ENCODE measurements around the gene OLFML2A.

OLFML2A gene

DNA sequence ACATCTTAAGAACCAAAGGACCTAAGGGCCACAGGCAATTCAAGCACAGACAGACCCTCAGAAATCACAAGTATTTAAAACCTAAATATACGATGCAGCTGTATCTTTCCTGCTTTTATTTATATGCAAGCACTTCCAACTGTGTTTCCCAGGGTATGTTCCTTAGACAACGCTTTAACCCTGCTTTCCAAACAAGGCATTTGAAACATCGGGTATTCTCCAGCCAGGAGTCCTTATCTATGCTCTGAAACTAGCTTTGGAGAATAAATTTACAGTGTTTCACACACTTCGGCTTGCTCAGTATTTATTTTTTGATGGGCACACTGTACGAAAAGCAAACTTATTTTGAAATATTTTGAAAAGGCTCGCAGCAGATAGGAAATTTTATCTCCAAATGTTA lies 19.3 kb upstream of the OLFML2A start:
- TF ChIP-seq ZNF239 (tag by site-specific recombination; IDR thresholded peaks at IDR 0.05) = no peak
- TF ChIP-seq, protein P1, sequence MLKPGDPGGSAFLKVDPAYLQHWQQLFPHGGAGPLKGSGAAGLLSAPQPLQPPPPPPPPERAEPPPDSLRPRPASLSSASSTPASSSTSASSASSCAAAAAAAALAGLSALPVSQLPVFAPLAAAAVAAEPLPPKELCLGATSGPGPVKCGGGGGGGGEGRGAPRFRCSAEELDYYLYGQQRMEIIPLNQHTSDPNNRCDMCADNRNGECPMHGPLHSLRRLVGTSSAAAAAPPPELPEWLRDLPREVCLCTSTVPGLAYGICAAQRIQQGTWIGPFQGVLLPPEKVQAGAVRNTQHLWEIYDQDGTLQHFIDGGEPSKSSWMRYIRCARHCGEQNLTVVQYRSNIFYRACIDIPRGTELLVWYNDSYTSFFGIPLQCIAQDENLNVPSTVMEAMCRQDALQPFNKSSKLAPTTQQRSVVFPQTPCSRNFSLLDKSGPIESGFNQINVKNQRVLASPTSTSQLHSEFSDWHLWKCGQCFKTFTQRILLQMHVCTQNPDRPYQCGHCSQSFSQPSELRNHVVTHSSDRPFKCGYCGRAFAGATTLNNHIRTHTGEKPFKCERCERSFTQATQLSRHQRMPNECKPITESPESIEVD (tag by site-specific recombination; IDR thresholded peaks at IDR 0.05) = peak; percentile 36
- no peak overlapping the region for H3K4me3 ChIP-seq (ENCODE audit: low read depth, low read length)
- H3K9me3 ChIP-seq (ENCODE audit: control insufficient read depth, insufficient read depth, low read depth, low read length) = no peaks in the 10 kb centered on the region
- H3K36me3 ChIP-seq (ENCODE audit: control insufficient read depth in 2 of 2, insufficient read depth in 1 of 2, low read length in 2 of 2) = no peaks in the 10 kb centered on the region
- H3K4me1 ChIP-seq (ENCODE audit: control insufficient read depth, insufficient read depth, low read length) = peaks cover 42% of the 10 kb centered on the region
- ChIA-PET CTCF (interaction anchor here (0.7 to 1.7 kb wide), 8 partner anchors 9 to 206 kb away, joined by 3 to 6 read pairs (median 4); partner anchors contain the start of gene WDR38), POLR2A (interaction anchor here (0.7 to 1.4 kb wide), 5 partner anchors 9 to 483 kb away, joined by 3 to 6 read pairs (median 3); partner anchors contain the start of genes HSPA5 and NR6A1)
- no peak overlapping the region for H3K27ac ChIP-seq (ENCODE audit: extremely low read depth, low read depth, low read length)

DNA sequence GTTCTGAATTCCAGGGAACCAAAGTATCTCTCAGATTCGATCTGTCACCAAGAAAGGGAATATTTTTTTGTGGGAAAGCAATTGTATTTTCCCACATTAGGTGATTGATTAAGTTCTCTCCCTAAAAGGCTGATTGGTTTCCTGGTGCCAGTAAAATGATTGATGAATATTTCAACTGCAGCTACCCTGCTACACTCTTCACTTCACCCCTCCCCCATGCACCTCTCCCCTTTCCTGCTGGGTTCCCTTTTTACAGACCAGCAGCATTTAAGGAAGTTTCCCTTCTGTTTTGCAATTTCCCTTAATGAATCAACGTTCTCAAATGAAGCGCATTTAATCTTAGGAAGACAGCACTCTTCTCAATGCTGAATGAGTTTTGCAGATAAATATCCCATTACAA lies 18.9 kb upstream of the OLFML2A start:
- ChIA-PET CTCF (interaction anchor here (0.8 to 1.8 kb wide), 6 partner anchors 9 to 141 kb away, joined by 3 to 10 read pairs (median 6); partner anchors contain the start of gene NR6A1), POLR2A (interaction anchor here (0.7 to 1.6 kb wide), 6 partner anchors 9 to 483 kb away, joined by 3 to 6 read pairs (median 4); partner anchors contain the start of genes HSPA5 and NR6A1)
- H3K4me1 ChIP-seq (ENCODE audit: control insufficient read depth, insufficient read depth, low read length) = peaks cover 40% of the 10 kb centered on the region
- no peak overlapping the region for H3K4me3 ChIP-seq (ENCODE audit: low read depth, low read length)
- no peak overlapping the region for H3K27ac ChIP-seq (ENCODE audit: extremely low read depth, low read depth, low read length)
- TF ChIP-seq ZNF571 (tag by site-specific recombination; IDR thresholded peaks at IDR 0.05) (no peak), ZNF23 (tag by site-specific recombination; IDR thresholded peaks at IDR 0.05; ENCODE audit: borderline replicate concordance) (no peak), ZNF530 (tag by site-specific recombination; IDR thresholded peaks at IDR 0.05; ENCODE audit: low read depth) (no peak), EGR2 (tag by site-specific recombination; IDR thresholded peaks at IDR 0.05; ENCODE audit: low read depth) (no peak), ZNF501 (tag by site-specific recombination; IDR thresholded peaks at IDR 0.05) (no peak), ZNF792 (tag by site-specific recombination; IDR thresholded peaks at IDR 0.05) (no peak), SETDB1 (IDR thresholded peaks at IDR 0.05; ENCODE audit: insufficient read length, low read length) (no peak), KLF8 (tag by site-specific recombination; IDR thresholded peaks at IDR 0.05) (no peak), PRDM1 (tag by site-specific recombination; IDR thresholded peaks at IDR 0.05) (peak; percentile 75), ZNF768 (tag by site-specific recombination; IDR thresholded peaks at IDR 0.05) (no peak), ZNF366 (tag by site-specific recombination; conservative IDR thresholded peaks at IDR 0.05) (0 out of 2 replicates have a peak, but pooled peaks have one; percentile 10), ZNF37A (tag by site-specific recombination; IDR thresholded peaks at IDR 0.05) (no peak)
- TF ChIP-seq, protein P2, sequence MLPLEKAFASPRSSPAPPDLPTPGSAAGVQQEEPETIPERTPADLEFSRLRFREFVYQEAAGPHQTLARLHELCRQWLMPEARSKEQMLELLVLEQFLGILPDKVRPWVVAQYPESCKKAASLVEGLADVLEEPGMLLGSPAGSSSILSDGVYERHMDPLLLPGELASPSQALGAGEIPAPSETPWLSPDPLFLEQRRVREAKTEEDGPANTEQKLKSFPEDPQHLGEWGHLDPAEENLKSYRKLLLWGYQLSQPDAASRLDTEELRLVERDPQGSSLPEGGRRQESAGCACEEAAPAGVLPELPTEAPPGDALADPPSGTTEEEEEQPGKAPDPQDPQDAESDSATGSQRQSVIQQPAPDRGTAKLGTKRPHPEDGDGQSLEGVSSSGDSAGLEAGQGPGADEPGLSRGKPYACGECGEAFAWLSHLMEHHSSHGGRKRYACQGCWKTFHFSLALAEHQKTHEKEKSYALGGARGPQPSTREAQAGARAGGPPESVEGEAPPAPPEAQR (tag by site-specific recombination; IDR thresholded peaks at IDR 0.05) = no peak
- TF ChIP-seq, protein P3, sequence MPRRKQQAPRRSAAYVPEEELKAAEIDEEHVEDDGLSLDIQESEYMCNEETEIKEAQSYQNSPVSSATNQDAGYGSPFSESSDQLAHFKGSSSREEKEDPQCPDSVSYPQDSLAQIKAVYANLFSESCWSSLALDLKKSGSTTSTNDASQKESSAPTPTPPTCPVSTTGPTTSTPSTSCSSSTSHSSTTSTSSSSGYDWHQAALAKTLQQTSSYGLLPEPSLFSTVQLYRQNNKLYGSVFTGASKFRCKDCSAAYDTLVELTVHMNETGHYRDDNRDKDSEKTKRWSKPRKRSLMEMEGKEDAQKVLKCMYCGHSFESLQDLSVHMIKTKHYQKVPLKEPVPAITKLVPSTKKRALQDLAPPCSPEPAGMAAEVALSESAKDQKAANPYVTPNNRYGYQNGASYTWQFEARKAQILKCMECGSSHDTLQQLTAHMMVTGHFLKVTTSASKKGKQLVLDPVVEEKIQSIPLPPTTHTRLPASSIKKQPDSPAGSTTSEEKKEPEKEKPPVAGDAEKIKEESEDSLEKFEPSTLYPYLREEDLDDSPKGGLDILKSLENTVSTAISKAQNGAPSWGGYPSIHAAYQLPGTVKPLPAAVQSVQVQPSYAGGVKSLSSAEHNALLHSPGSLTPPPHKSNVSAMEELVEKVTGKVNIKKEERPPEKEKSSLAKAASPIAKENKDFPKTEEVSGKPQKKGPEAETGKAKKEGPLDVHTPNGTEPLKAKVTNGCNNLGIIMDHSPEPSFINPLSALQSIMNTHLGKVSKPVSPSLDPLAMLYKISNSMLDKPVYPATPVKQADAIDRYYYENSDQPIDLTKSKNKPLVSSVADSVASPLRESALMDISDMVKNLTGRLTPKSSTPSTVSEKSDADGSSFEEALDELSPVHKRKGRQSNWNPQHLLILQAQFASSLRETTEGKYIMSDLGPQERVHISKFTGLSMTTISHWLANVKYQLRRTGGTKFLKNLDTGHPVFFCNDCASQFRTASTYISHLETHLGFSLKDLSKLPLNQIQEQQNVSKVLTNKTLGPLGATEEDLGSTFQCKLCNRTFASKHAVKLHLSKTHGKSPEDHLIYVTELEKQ (tag by site-specific recombination; IDR thresholded peaks at IDR 0.05; ENCODE audit: borderline replicate concordance) = no peak
- TF ChIP-seq, protein P4, sequence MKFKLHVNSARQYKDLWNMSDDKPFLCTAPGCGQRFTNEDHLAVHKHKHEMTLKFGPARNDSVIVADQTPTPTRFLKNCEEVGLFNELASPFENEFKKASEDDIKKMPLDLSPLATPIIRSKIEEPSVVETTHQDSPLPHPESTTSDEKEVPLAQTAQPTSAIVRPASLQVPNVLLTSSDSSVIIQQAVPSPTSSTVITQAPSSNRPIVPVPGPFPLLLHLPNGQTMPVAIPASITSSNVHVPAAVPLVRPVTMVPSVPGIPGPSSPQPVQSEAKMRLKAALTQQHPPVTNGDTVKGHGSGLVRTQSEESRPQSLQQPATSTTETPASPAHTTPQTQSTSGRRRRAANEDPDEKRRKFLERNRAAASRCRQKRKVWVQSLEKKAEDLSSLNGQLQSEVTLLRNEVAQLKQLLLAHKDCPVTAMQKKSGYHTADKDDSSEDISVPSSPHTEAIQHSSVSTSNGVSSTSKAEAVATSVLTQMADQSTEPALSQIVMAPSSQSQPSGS (tag by site-specific recombination; IDR thresholded peaks at IDR 0.05; ENCODE audit: low read depth) = no peak
- TF ChIP-seq, protein P5, sequence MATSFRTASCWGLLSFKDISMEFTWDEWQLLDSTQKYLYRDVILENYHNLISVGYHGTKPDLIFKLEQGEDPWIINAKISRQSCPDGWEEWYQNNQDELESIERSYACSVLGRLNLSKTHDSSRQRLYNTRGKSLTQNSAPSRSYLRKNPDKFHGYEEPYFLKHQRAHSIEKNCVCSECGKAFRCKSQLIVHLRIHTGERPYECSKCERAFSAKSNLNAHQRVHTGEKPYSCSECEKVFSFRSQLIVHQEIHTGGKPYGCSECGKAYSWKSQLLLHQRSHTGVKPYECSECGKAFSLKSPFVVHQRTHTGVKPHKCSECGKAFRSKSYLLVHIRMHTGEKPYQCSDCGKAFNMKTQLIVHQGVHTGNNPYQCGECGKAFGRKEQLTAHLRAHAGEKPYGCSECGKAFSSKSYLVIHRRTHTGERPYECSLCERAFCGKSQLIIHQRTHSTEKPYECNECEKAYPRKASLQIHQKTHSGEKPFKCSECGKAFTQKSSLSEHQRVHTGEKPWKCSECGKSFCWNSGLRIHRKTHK (tag by site-specific recombination; IDR thresholded peaks at IDR 0.05) = no peak
- TF ChIP-seq, protein P6, sequence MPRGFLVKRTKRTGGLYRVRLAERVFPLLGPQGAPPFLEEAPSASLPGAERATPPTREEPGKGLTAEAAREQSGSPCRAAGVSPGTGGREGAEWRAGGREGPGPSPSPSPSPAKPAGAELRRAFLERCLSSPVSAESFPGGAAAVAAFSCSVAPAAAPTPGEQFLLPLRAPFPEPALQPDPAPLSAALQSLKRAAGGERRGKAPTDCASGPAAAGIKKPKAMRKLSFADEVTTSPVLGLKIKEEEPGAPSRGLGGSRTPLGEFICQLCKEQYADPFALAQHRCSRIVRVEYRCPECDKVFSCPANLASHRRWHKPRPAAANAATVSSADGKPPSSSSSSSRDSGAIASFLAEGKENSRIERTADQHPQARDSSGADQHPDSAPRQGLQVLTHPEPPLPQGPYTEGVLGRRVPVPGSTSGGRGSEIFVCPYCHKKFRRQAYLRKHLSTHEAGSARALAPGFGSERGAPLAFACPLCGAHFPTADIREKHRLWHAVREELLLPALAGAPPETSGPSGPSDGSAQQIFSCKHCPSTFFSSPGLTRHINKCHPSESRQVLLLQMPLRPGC (tag by site-specific recombination; IDR thresholded peaks at IDR 0.05) = no peak
- no peaks in the 10 kb centered on the region for H3K36me3 ChIP-seq (ENCODE audit: control insufficient read depth in 2 of 2, insufficient read depth in 1 of 2, low read length in 2 of 2)
- no peaks in the 10 kb centered on the region for H3K9me3 ChIP-seq (ENCODE audit: control insufficient read depth, insufficient read depth, low read depth, low read length)

All from HEK293 (cell line).